ENCODE data around the gene PTGDS. TPM values are rescaled to one million over a fixed set of nuclear protein-coding genes. Genes with fewer than 3 reads are reported as not detected.

PTGDS gene
- total RNA-seq, 1 experiment from 2014 or later, result not detected

DNA sequence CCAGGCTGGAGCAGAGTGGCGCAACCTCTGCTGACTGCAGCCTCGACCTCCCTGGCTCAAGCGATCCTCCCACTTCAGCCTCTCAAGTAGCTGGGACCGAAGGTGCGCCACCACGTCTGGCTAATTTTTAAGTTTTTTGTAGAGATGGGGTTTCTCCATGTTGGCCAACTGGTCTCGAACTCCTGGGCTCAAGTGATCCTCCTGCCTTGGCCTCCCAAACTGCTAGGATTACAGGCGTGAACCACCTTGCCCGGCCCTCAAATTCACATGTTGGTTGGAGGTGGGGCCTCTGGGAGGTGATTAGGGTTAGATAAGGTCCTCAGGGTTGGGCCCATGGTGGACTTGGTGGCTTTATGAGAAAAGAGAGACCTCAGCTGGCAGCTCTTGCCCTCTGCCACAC is 15.1 kb upstream of the PTGDS start:
- DNase-seq, result no peak
- no peaks in the 10 kb centered on the region for H3K9me3 Mint-ChIP-seq (ENCODE audit: low read depth, unreplicated experiment)
- no peak overlapping the region for H3K27ac Mint-ChIP-seq (ENCODE audit: unreplicated experiment)
- no peak overlapping the region for H3K4me3 Mint-ChIP-seq (ENCODE audit: low read depth, unreplicated experiment)
- no peaks in the 10 kb centered on the region for H3K27me3 Mint-ChIP-seq (ENCODE audit: unreplicated experiment)
- TF ChIP-seq, protein P1, sequence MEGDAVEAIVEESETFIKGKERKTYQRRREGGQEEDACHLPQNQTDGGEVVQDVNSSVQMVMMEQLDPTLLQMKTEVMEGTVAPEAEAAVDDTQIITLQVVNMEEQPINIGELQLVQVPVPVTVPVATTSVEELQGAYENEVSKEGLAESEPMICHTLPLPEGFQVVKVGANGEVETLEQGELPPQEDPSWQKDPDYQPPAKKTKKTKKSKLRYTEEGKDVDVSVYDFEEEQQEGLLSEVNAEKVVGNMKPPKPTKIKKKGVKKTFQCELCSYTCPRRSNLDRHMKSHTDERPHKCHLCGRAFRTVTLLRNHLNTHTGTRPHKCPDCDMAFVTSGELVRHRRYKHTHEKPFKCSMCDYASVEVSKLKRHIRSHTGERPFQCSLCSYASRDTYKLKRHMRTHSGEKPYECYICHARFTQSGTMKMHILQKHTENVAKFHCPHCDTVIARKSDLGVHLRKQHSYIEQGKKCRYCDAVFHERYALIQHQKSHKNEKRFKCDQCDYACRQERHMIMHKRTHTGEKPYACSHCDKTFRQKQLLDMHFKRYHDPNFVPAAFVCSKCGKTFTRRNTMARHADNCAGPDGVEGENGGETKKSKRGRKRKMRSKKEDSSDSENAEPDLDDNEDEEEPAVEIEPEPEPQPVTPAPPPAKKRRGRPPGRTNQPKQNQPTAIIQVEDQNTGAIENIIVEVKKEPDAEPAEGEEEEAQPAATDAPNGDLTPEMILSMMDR (IDR thresholded peaks at IDR 0.05; ENCODE audit: unreplicated experiment), result no peak
- H3K36me3 Mint-ChIP-seq (ENCODE audit: insufficient read depth, unreplicated experiment), result peaks cover 11% of the 10 kb centered on the region
- CTCF ChIA-PET, result no interaction called here
- intact Hi-C loops (cut with micrococcal nuclease; ENCODE audit: unreplicated experiment), result no loop called here
- H3K4me1 Mint-ChIP-seq (ENCODE audit: low read depth, unreplicated experiment), result no peaks in the 10 kb centered on the region
- BruUV-seq (replicated peaks), result no TSS peak

DNA sequence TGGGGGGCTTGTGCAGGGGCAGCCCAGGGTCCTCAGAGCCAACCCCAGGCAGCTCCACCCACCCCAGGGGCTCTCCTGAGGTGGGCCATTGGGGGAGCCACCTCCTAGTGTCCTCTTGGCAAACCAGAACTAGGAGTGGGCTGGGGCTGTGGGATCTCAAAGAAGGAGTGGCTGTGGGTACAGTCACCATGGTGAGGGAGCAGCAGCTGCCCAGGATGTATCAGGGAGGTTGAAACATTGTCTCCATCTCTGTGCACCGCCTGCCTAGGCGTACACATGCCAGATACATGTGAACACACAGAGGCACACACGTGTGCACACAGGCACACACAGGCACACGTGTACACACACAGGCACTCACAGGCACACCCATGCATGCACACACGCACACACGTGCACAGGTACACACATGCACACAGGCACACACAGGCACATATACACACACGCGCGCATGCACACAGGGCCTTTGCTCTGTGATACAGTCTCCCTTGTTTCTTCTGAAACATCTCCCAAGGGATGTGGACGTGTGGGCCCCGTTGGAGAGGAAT is 14.5 kb upstream of the PTGDS start:
- H3K27me3 Mint-ChIP-seq (ENCODE audit: unreplicated experiment), result no peaks in the 10 kb centered on the region
- intact Hi-C loops (cut with micrococcal nuclease; ENCODE audit: unreplicated experiment), result no loop called here
- H3K4me1 Mint-ChIP-seq (ENCODE audit: low read depth, unreplicated experiment), result no peaks in the 10 kb centered on the region
- H3K36me3 Mint-ChIP-seq (ENCODE audit: insufficient read depth, unreplicated experiment), result peaks cover 11% of the 10 kb centered on the region
- CTCF ChIA-PET, result no interaction called here
- H3K4me3 Mint-ChIP-seq (ENCODE audit: low read depth, unreplicated experiment), result no peak overlapping the region
- TF ChIP-seq, protein P1 (IDR thresholded peaks at IDR 0.05; ENCODE audit: unreplicated experiment), result no peak
- BruUV-seq (replicated peaks), result no TSS peak
- DNase-seq, result no peak
- no peaks in the 10 kb centered on the region for H3K9me3 Mint-ChIP-seq (ENCODE audit: low read depth, unreplicated experiment)
- H3K27ac Mint-ChIP-seq (ENCODE audit: unreplicated experiment), result no peak overlapping the region

DNA sequence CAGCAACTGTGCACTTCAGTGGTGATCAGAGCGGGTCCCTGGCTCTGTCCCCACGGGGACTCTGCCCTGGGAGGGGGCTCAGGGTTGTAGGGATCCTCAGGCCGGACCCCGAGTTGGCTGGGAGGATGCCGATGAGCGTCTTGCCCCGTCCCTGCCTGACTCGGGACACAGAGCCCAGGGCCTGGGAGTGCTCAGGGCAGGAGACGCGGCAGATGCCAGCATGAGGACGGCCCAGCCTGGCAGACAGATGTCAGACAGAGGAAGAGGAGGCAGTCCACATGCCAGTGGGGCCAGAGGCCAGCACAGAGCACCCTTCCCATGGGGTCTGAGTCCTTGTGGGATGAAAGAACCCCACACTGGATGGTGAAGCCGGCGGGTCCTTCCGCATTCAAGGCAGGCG is 14.0 kb upstream of the PTGDS start:
- Mint-ChIP-seq H3K36me3 (ENCODE audit: insufficient read depth, unreplicated experiment) (peaks cover 11% of the 10 kb centered on the region), H3K4me3 (ENCODE audit: low read depth, unreplicated experiment) (no peak overlapping the region)

DNA sequence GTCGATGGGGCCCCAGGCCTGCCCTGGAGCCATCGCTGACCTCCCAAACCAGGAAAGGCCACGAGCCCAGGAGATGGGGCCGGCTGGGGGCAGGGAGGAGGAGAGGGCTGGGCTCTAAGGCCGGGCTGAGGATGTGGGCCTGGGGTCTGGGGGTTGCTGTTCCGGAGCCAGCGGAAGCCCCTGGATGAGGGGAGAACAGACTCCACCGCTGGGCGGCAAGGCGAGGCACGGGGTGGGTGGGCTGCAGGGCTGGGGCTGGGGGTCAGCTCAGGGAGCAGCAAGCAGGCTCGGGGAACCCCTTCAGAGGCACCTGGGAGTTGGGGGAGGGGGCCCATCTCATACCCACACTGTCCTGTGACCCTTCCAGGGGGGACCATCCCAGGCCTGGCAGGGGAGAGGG is 13.6 kb upstream of the PTGDS start:
- DNase-seq, result no peak
- no peak overlapping the region for H3K27ac Mint-ChIP-seq (ENCODE audit: unreplicated experiment)
- no peaks in the 10 kb centered on the region for H3K27me3 Mint-ChIP-seq (ENCODE audit: unreplicated experiment)
- H3K36me3 Mint-ChIP-seq (ENCODE audit: insufficient read depth, unreplicated experiment), result peaks cover 11% of the 10 kb centered on the region
- no peaks in the 10 kb centered on the region for H3K9me3 Mint-ChIP-seq (ENCODE audit: low read depth, unreplicated experiment)
- H3K4me3 Mint-ChIP-seq (ENCODE audit: low read depth, unreplicated experiment), result no peak overlapping the region
- no TSS peak for BruUV-seq (replicated peaks)
- H3K4me1 Mint-ChIP-seq (ENCODE audit: low read depth, unreplicated experiment), result no peaks in the 10 kb centered on the region
- TF ChIP-seq, protein P1 (IDR thresholded peaks at IDR 0.05; ENCODE audit: unreplicated experiment), result no peak
- intact Hi-C loops (cut with micrococcal nuclease; ENCODE audit: unreplicated experiment), result no loop called here
- CTCF ChIA-PET, result no interaction called here

More for the DNA sequence above, 14.0 kb upstream of the PTGDS start:
- no TSS peak for BruUV-seq (replicated peaks)
- TF ChIP-seq, protein P1 (IDR thresholded peaks at IDR 0.05; ENCODE audit: unreplicated experiment), result no peak
- Mint-ChIP-seq H3K9me3 (ENCODE audit: low read depth, unreplicated experiment) (no peaks in the 10 kb centered on the region), H3K27ac (ENCODE audit: unreplicated experiment) (no peak overlapping the region), H3K4me1 (ENCODE audit: low read depth, unreplicated experiment) (no peaks in the 10 kb centered on the region), H3K27me3 (ENCODE audit: unreplicated experiment) (no peaks in the 10 kb centered on the region)
- intact Hi-C loops (cut with micrococcal nuclease; ENCODE audit: unreplicated experiment), result no loop called here
- DNase-seq, result no peak
- CTCF ChIA-PET, result no interaction called here
